Keratinocyte (primary cell): ENCODE measurements around the gene GTF2I.

Experiments used
- EZH2 ChIP-seq: IDR thresholded peaks from one replicate; pipeline ENCODE4 v1.6.1; 2012; ENCODE audit warnings: inconsistent platforms, mild to moderate bottlenecking, low read length, moderate library complexity
- TF ChIP-seq, protein P1 (sequence below), 3 experiments: IDR thresholded peaks in 1 of 3; conservative IDR thresholded peaks in 1 of 3; optimal IDR thresholded peaks in 1 of 3; 2 replicates in 2 of 3; 3 replicates in 1 of 3; pipeline versions ENCODE3 to v1.5.1; 2011; ENCODE audit warnings: low read length in 3 of 3, mild to moderate bottlenecking in 3 of 3, moderate library complexity in 2 of 3, control low read depth in 1 of 3, inconsistent platforms in 1 of 3; ENCODE audit not compliant: insufficient read depth in 2 of 3; ENCODE audit errors: extremely low read depth in 1 of 3

DNA sequence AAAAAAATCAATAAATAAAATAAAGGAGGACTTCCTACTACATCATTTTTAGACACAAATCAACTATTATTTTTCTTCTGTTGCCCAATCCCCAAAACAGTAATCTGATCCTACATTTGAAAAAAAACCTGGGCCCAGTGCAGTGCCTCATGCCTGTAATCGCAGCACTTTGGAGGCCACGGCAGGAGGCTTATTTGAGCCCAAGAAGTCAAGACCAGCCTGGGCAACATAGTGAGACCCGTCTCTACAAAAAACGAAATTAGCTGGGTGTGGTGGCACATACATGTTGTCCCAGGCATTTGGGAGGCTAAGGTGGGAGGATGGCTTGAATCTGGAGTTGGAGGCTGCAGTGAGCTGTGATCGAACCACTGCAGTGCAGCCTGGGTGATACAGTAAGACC is 2.7 kb upstream of the GTF2I start:
- TF ChIP-seq, protein P1, sequence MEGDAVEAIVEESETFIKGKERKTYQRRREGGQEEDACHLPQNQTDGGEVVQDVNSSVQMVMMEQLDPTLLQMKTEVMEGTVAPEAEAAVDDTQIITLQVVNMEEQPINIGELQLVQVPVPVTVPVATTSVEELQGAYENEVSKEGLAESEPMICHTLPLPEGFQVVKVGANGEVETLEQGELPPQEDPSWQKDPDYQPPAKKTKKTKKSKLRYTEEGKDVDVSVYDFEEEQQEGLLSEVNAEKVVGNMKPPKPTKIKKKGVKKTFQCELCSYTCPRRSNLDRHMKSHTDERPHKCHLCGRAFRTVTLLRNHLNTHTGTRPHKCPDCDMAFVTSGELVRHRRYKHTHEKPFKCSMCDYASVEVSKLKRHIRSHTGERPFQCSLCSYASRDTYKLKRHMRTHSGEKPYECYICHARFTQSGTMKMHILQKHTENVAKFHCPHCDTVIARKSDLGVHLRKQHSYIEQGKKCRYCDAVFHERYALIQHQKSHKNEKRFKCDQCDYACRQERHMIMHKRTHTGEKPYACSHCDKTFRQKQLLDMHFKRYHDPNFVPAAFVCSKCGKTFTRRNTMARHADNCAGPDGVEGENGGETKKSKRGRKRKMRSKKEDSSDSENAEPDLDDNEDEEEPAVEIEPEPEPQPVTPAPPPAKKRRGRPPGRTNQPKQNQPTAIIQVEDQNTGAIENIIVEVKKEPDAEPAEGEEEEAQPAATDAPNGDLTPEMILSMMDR (optimal IDR thresholded peaks at IDR 0.05 in 1 of 3, IDR thresholded peaks at IDR 0.05 in 1 of 3, conservative IDR thresholded peaks at IDR 0.05 in 1 of 3; ENCODE audit: extremely low read depth in 1 of 3, insufficient read depth in 2 of 3, low read length in 3 of 3), result no peak
- TF ChIP-seq EZH2, result no peak
